Limb (tissue), 2 donors: ENCODE data around the gene ATP9B.
"Not testable (repeated sequence)": the region's sequence is repeated elsewhere in the genome, so short reads cannot be mapped to it uniquely, and the experiment has no call there.

Experiments
- DNase-seq, 2 donors: peaks; one replicate each; pipeline ENCODE4 v3.0.0-alpha.2; 2016; ENCODE audit errors: extremely low spot score in 2 of 2

The ATP9B gene

DNA sequence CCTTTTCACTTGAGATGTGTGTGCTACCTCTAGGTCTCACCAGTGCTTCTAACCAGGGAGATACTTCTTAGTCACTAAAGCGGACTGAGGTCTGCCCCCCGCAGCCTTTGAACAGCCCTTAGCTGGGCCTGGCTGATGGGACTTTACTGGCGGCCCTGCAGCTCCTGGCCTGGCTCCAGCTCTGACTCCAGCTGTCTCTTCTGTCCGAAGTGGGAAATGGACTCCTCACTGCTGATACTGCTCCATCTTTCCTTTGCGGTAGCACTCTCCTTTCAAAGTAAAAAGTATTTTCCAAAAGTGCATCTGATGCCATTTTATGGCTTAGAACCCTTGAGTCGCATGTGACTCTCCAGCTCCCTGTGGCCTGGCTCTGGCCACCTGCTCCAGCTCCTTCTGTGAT is 64.5 kb downstream of the ATP9B start:
- DNase-seq: no peak

DNA sequence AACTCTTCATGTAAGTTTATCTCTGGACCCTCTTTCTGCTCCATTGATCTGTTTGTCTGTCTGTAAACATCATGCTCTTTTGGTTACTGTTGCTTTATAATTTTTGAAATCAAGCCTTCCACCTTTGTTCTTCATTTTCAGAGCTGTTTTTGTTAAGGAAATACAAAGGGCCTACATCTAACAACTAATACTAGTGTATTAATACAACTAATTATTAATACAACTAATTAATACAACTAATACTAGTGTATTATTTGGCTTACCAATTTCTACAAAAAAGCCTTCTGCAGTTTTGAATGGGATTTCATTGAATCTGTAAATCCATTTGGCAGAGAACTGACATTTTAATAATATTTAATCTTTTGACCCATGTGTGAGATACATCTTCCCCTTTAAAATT is 66.7 kb downstream of the ATP9B start:
- no peak for DNase-seq

- DNase-seq: no peak
These were observed 67.5 kb downstream of the ATP9B start for GRCh38 chr18:79136742-79137141.

- no peak for DNase-seq
These were observed 70.0 kb downstream of the ATP9B start for GRCh38 chr18:79139206-79139605.

DNA sequence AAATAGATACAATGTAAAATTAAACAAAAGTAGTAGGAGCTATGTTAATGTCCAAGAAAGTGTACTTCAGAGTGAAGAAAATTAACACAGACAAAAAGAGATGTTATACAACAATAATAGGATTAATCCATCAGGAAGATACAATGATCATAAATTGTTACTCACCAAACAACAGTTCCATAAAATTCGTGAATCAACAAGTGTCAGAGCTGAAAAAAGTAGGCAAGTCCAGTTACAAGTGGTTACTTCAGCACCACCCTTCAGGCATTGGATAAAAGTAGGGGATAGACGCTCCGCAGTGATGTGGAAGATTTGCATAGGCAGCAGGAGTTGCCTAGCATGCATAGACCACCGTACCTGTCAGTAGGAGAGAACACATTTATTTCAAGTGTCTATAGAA is 77.8 kb downstream of the ATP9B start:
- DNase-seq: no peak

DNA sequence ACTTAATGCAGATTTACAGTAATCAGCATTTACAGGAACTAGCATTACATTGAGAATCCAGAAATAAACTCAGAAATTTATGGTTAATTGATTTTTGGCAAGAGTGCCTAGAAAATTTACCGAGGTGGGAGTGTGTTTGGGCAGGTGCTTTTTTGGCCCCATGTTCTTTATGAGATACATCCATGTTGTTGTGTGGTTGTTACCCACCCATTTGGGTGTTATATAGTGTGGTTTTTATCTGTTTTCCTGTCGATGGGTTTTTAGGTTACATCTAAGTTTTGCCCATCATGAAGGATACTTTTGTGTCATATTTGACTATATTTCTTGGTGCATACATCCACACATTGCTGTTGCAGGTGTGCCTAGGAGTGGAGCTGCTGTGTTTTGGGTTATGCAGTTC is 82.0 kb downstream of the ATP9B start:
- DNase-seq: no peak

DNA sequence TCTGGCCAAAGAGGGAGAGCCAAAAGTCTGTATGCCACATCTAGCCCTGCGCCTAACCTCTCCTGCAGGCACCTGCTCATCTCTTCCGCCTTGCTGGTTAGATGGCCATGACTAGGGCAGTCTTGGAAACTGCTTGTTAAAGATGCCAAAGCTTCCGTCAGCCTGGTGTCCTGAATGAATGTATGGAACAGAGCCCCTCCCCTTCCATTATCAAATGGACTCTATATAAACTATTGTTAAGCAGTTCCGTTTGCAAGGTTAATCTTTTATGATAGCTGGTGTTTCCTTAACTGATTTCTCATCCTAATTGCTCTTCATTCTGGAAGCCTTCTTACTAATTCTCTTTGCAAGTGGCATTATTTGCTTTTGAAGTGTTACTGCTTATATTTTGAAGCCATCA is 87.1 kb downstream of the ATP9B start:
- DNase-seq: no peak

GRCh38 chr18:79164706-79165105 is 95.5 kb downstream of the ATP9B start:
- DNase-seq: no peak

- DNase-seq: no peak
These were observed 97.5 kb downstream of the ATP9B start for GRCh38 chr18:79166702-79167101.

GRCh38 chr18:79167526-79168190 is 98.5 kb downstream of the ATP9B start:
- DNase-seq: no peak

- no peak for DNase-seq
These were observed 100.9 kb downstream of the ATP9B start for GRCh38 chr18:79169958-79170555.

- DNase-seq: not testable (repeated sequence)
These were observed 103.1 kb downstream of the ATP9B start for GRCh38 chr18:79172331-79172730.

DNA sequence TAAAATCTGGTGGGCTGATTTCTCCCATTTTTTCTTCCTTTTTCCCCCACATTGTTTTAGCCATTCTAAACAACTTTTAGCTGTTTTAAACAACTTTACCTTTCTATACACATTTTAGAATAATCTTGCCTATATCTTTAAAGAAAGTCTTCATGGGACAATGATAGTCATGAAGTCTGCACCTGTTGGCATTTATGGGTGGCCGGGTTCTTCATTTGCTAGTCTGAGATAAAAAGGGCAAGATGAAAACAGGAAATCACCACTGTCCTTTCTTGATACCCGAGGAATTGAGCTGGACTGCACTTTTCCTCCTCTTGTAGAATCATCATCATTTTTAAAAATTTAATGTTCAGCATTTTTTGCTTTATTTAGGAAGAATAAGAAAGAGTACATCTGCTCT is 104.5 kb downstream of the ATP9B start:
- DNase-seq: no peak

- DNase-seq: no peak
These were observed 108.9 kb downstream of the ATP9B start for GRCh38 chr18:79178113-79178531.

DNA sequence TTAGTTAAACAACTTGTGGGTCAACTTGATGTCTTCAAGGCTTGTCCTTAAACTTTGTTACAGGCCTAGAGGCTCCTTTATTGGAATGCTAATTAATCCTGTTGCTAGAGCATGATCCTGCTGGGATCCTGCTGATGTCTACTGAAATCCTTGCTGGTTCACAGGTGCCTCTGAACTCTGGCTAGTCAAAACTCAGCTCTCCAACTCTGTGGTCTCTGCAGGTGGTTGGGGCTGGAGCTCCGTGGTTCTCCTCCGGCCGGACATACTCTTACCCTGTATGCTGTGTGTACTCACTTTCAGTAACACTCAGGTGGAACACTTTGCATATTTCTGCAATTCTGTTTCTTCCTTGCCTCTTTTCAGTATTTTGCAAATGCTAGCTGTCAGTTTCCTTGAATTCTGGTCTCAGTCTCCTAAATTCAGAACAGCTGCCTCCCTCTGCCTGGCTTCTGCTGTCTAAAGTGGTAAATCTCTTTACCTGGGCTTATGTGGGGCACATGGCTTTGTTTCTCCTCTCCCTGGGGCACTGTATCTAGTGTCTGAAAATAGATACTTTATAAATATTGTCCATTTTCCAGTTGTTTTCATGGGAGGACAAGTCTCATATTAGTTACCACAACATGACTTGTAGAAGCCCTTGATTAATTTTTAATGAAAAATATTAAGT is 113.0 kb downstream of the ATP9B start:
- no peak for DNase-seq

DNA sequence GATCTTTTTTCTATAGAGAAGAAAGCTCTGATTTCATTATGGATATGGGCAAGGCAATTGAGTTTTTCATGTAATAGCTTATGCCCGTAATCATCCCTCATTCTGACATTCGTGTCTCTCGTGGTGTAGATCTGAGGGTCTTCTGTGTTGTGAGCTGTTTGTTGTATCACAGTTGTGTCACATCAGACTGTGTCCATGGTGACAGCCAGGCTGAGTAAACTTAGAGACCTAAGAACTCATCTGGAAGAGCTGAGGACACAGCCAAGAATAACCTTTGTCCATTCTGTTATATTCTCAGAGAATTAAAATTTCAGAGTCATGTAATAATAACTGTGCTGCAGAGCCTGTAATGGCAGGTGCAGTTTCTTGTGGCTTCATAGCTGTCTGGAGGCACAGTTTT is 116.5 kb downstream of the ATP9B start:
- no peak for DNase-seq

DNA sequence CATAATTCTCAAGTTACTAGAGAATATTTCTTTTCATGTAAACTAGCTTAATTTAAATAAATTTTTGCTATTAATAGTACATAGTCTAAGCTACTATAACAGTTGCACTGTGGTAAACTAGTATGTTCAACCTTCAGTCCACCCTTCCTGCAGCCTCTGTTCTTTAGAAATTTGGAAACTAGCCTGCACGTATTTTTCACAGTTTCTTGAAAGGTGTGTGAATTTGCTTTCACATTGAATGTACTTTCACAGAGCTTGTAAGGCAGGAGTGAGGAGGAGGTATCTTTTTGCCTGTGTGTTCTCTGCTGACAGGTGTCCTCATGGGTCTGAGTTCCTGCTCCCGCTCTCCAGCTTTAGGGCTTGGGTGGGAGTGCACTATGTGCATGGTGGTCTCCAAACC is 117.5 kb downstream of the ATP9B start:
- no peak for DNase-seq

DNA sequence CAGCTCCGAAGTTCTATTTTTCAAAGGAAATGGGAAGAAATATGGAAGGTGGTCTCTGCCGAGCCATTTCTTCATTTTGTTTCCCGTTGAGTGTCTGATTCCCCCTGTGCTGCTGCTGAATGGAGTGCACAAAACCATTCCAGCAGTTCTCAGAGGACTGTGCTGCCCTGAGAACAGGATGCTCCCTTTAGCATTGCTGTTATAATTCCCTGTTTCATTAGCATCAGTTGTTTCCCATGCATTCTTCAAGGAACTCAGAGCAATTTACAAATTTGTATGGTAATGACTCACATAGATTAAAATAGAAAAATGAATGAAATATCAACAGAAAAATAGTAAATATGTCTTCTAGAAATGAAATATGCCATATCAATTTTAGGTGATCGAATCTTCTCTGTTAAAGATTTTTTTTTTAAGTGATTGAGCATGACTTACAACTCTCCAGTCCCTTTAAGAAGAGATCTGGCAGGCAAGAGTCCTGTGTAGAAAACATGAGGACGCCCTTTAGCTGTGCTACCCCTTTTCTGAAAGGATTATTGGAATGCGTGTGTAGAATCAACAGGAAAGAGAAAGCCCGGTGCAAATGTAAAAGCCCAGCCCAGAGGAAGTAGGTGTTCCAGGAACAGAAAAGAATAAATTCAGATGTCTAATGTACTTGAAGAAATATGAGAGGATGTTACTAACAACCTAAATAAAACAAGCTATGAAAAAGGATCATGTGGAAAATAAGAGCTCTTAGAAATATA is 118.5 kb downstream of the ATP9B start:
- no peak for DNase-seq

GRCh38 chr18:79191418-79191817 is 122.2 kb downstream of the ATP9B start:
- DNase-seq: no peak

GRCh38 chr18:79191956-79192355 is 122.8 kb downstream of the ATP9B start:
- DNase-seq: no peak

GRCh38 chr18:79193826-79194225 is 124.6 kb downstream of the ATP9B start:
- no peak for DNase-seq
